MCF 10A (cell line): ENCODE results near the gene ANO3. TPM values are rescaled to one million over a fixed set of nuclear protein-coding genes. Genes with fewer than 3 reads are reported as not detected.
A peak's percentile ranks its signal among the peaks of the same experiment; 100 is the strongest.

Experiments used
- BruUV-seq: library from RNA; stranded (reverse); fragments of 400-500 nt; replicated peaks from 2 replicates; lab custom pipeline; 2021; lab: Mats Ljungman, UMichigan
- CTCF ChIA-PET: fragments of 300-600 bp; sonication (Branson Sonifier 250); formaldehyde crosslinking; extraction: SDS; loops from one replicate; lab custom pipeline; 2021; ENCODE audit warnings: antibody characterized with exemption, inconsistent platforms; lab: Yijun Ruan, JAX
- POLR2A ChIA-PET: fragments of 300-600, 350-650 bp; sonication (Branson Sonifier 250); formaldehyde crosslinking; extraction: SDS; loops from one replicate; lab custom pipeline; 2020; ENCODE audit warnings: antibody characterized with exemption, inconsistent platforms; lab: Yijun Ruan, JAX
- DNase-seq: peaks from one replicate; pipeline ENCODE4 v3.0.0-alpha.2; 2018; ENCODE audit not compliant: unreplicated experiment
- H3K27ac Mint-ChIP-seq: one replicate; pipeline ENCODE4 v1.8.0; 2022; ENCODE audit warnings: mild to moderate bottlenecking, low read depth, mixed read lengths; ENCODE audit not compliant: unreplicated experiment
- H3K27me3 Mint-ChIP-seq: one replicate; pipeline ENCODE4 v1.8.0; 2022; ENCODE audit warnings: mixed read lengths; ENCODE audit not compliant: insufficient read depth, unreplicated experiment
- H3K36me3 Mint-ChIP-seq: one replicate; pipeline ENCODE4 v1.8.0; 2022; ENCODE audit warnings: mild to moderate bottlenecking, moderate library complexity, mixed read lengths; ENCODE audit not compliant: insufficient read depth, unreplicated experiment
- H3K4me1 Mint-ChIP-seq: one replicate; pipeline ENCODE4 v1.8.0; 2022; ENCODE audit warnings: mixed read lengths; ENCODE audit not compliant: insufficient read depth, unreplicated experiment
- H3K4me3 Mint-ChIP-seq: one replicate; pipeline ENCODE4 v1.8.0; 2022; ENCODE audit warnings: mild to moderate bottlenecking, moderate library complexity, mixed read lengths; ENCODE audit not compliant: unreplicated experiment
- H3K9me3 Mint-ChIP-seq: one replicate; pipeline ENCODE4 v1.8.0; 2022; ENCODE audit warnings: mixed read lengths; ENCODE audit not compliant: unreplicated experiment
- intact Hi-C: fragments of 100-400 bp; cut with micrococcal nuclease; formaldehyde crosslinking; loops from 2 replicates; pipeline ENCODE4 v1.14.1; 2022
- total RNA-seq: library from RNA; stranded (reverse); gene quantifications from 2 replicates; pipeline ENCODE4 v1.2.3, GENCODE V29; 2022
- TF ChIP-seq, protein P1 (sequence below): fragments of 200-600 bp; IDR thresholded peaks from one replicate; pipeline ENCODE4 v1.8.0; 2022; ENCODE audit warnings: antibody characterized with exemption, mild to moderate bottlenecking; ENCODE audit not compliant: unreplicated experiment

Gene ANO3
- total RNA-seq, 1 experiment from 2014 or later: not detected

DNA sequence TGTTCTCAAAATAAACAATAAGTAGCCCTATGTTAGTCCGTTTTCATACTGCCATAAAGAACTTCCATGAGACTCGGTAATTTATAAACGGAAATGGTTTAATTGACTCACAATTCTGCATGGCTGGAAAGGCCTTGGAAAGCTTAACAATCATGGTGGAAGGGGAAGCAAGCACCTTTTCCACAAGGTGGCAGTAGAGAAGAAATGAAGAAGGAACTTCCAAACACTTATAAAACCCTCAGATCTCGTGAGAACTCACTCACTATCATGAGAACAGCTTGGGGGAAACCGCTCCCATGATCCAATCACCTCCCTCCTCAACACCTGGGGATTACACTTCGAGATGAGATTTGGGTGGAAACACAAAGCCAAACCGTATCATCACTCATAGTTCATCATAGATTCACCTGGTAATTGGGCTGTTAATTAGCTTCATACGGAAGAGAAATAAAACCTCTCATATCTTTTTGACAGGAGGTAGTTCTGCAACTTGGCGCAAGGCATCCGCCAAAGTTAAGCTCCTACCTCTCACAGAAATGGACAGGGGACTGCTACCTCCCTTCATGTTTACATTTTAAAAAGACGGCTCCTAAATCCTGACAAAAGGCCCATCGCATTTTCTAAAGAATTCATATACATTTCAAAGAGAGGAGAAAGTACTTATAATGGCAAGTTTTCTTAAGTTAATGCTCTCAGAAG, 191.1 kb downstream of the ANO3 start:
- no peak overlapping the region for H3K27ac Mint-ChIP-seq
- intact Hi-C loops: loop anchor here (1.0 to 2.0 kb wide), 2 partner anchors 127 to 636 kb away; no protein-coding TSS in a partner anchor
- CTCF ChIA-PET: interaction anchor here (0.6 to 2.4 kb wide), 12 partner anchors 17 to 635 kb away, joined by 3 to 8 read pairs (median 3); no protein-coding TSS in a partner anchor
- peak; percentile 47 for DNase-seq
- no peaks in the 10 kb centered on the region for H3K4me1 Mint-ChIP-seq
- no peak overlapping the region for H3K4me3 Mint-ChIP-seq
- no TSS peak for BruUV-seq
- no peaks in the 10 kb centered on the region for H3K9me3 Mint-ChIP-seq
- H3K27me3 Mint-ChIP-seq: peaks cover 56% of the 10 kb centered on the region
- POLR2A ChIA-PET: no interaction called here
- TF ChIP-seq, protein P1, sequence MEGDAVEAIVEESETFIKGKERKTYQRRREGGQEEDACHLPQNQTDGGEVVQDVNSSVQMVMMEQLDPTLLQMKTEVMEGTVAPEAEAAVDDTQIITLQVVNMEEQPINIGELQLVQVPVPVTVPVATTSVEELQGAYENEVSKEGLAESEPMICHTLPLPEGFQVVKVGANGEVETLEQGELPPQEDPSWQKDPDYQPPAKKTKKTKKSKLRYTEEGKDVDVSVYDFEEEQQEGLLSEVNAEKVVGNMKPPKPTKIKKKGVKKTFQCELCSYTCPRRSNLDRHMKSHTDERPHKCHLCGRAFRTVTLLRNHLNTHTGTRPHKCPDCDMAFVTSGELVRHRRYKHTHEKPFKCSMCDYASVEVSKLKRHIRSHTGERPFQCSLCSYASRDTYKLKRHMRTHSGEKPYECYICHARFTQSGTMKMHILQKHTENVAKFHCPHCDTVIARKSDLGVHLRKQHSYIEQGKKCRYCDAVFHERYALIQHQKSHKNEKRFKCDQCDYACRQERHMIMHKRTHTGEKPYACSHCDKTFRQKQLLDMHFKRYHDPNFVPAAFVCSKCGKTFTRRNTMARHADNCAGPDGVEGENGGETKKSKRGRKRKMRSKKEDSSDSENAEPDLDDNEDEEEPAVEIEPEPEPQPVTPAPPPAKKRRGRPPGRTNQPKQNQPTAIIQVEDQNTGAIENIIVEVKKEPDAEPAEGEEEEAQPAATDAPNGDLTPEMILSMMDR: peak; percentile 33
- H3K36me3 Mint-ChIP-seq: no peaks in the 10 kb centered on the region

DNA sequence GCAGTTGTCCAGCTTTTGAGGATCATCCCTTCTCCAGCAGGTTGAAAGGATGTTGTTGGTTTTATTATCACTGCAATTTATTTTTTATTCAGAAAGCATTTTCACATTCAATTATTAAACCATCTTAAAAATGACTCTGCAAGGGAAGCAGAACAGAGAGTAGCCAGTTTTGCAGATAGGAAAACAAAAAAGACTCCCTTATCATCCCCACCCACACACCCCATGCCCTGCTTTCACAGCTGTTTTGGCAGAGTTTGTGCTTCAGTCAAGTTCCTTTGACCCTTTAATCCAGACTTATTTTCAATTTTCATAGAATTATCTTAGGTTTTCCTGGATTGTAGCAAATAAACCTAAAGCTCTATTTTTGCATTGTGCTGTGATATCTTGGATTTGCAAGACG, 195.8 kb downstream of the ANO3 start:
- Mint-ChIP-seq H3K9me3 (no peaks in the 10 kb centered on the region), H3K36me3 (no peaks in the 10 kb centered on the region), H3K4me3 (no peak overlapping the region), H3K4me1 (no peaks in the 10 kb centered on the region), H3K27ac (no peak overlapping the region), H3K27me3 (peaks cover 37% of the 10 kb centered on the region)
- BruUV-seq: no TSS peak
- DNase-seq: no peak
- ChIA-PET POLR2A (no interaction called here), CTCF (interaction anchor here (1.3 kb wide), 1 partner anchor 121 kb away, joined by 3 read pairs; no protein-coding TSS in a partner anchor)
- intact Hi-C loops: no loop called here
- TF ChIP-seq, protein P1: no peak

DNA sequence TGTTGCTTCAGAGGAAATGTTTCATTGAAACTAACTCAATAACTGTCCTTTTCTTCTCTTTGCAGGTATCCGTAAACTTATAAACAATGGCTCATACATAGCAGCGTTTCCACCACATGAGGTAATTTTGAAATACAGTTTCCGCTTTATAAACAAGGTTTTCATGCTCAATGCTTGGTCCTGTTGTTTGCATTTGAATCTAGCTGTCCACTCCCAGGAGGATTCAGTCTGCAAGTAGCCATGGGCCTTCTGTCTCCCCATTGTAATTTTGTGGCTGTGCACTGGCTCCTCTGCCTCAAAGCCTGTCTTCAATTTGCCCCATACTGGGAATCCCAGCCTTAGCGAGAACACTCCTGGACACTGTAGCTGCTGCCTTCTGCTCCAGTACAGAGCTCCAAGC, 205.4 kb downstream of the ANO3 start:
- no peak for DNase-seq
- Mint-ChIP-seq H3K4me3 (no peak overlapping the region), H3K4me1 (no peaks in the 10 kb centered on the region), H3K9me3 (peaks cover 7% of the 10 kb centered on the region), H3K27ac (no peak overlapping the region), H3K27me3 (peaks cover 20% of the 10 kb centered on the region), H3K36me3 (no peaks in the 10 kb centered on the region)
- ChIA-PET POLR2A (no interaction called here), CTCF (no interaction called here)
- TF ChIP-seq, protein P1: no peak
- intact Hi-C loops: no loop called here
- no TSS peak for BruUV-seq

DNA sequence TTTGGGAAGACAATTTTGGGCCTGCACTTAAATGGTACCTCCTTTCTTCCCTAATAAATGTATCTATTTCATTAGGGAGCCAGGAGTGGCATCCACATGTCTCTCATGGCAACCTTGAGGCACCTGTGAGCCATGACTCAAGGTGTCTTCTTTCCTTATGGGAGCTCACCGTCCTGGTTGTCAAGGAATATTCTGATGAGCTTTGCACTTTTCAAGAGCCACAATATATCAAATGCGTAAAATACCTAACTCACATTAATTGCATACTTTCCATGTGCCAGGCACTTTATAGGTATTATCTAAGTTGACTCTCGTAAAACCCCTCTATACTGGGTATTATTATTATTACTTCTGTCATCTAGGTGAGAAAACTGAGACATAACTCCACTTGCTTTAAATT, 207.6 kb downstream of the ANO3 start:
- no peaks in the 10 kb centered on the region for H3K27me3 Mint-ChIP-seq
- no peaks in the 10 kb centered on the region for H3K36me3 Mint-ChIP-seq
- DNase-seq: no peak
- TF ChIP-seq, protein P1: no peak
- BruUV-seq: no TSS peak
- intact Hi-C loops: no loop called here
- H3K27ac Mint-ChIP-seq: no peak overlapping the region
- H3K4me3 Mint-ChIP-seq: no peak overlapping the region
- POLR2A ChIA-PET: no interaction called here
- H3K4me1 Mint-ChIP-seq: no peaks in the 10 kb centered on the region
- peaks cover 7% of the 10 kb centered on the region for H3K9me3 Mint-ChIP-seq
- CTCF ChIA-PET: interaction anchor here (0.6 kb wide), 1 partner anchor 74 kb away, joined by 4 read pairs; no protein-coding TSS in a partner anchor
